HG03159 (cell line): ENCODE results near the gene ZNF121.
"Not testable (repeated sequence)": the region's sequence is repeated elsewhere in the genome, so short reads cannot be mapped to it uniquely, and the experiment has no call there.

Experiments used
- ATAC-seq: cut with Tn5 transposase; IDR thresholded peaks from one replicate; pipeline ENCODE4 v1.9.1; 2021; ENCODE audit warnings: mild to moderate bottlenecking, moderate library complexity; ENCODE audit not compliant: unreplicated experiment

The ZNF121 gene

GRCh38 chr19:9584073-9584833 lies at the start of gene ZNF121:
Gene ZNF121, minus strand, starts transcription at chr19:9584504. Its CDS starts 16,407 bp downstream, at chr19:9568097.
- peak; percentile 88 for ATAC-seq

GRCh38 chr19:9627856-9628255 lies 43.6 kb upstream of the ZNF121 start:
- ATAC-seq = no peak

- no peak for ATAC-seq
Measured at GRCh38 chr19:9622531-9622930, 38.2 kb upstream of the ZNF121 start.

- ATAC-seq = peak; percentile 75
Measured at GRCh38 chr19:9621156-9622037, 37.1 kb upstream of the ZNF121 start, which contains the start of gene ZNF561. Gene ZNF561, minus strand, starts transcription at chr19:9621232. Its CDS starts 1,776 bp downstream, at chr19:9619456.

- ATAC-seq = peak; percentile 43
Measured at GRCh38 chr19:9620842-9621155, 36.5 kb upstream of the ZNF121 start.

- ATAC-seq = no peak
Measured at GRCh38 chr19:9615844-9616243, 31.5 kb upstream of the ZNF121 start.

- no peak for ATAC-seq
Measured at GRCh38 chr19:9610484-9611113, 26.3 kb upstream of the ZNF121 start.

GRCh38 chr19:9608912-9609311 lies 24.6 kb upstream of the ZNF121 start:
- no peak for ATAC-seq

- no peak for ATAC-seq
Measured at GRCh38 chr19:9597027-9597426, 12.7 kb upstream of the ZNF121 start.

GRCh38 chr19:9586764-9587163 lies 2.5 kb upstream of the ZNF121 start:
- ATAC-seq = no peak

GRCh38 chr19:9582081-9582725 lies 2.1 kb downstream of the ZNF121 start:
- not testable (repeated sequence) for ATAC-seq

GRCh38 chr19:9580728-9581127 lies 3.6 kb downstream of the ZNF121 start:
- ATAC-seq = no peak

GRCh38 chr19:9570255-9570654 lies 14.0 kb downstream of the ZNF121 start:
- no peak for ATAC-seq

- ATAC-seq = no peak
Measured at GRCh38 chr19:9566729-9567128, 17.6 kb downstream of the ZNF121 start.

GRCh38 chr19:9565900-9566705 lies 18.2 kb downstream of the ZNF121 start:
- ATAC-seq = no peak

- ATAC-seq = no peak
Measured at GRCh38 chr19:9552536-9553274, 31.6 kb downstream of the ZNF121 start.

- no peak for ATAC-seq
Measured at GRCh38 chr19:9547870-9548269, 36.4 kb downstream of the ZNF121 start.

- ATAC-seq = not testable (repeated sequence)
Measured at GRCh38 chr19:9541281-9541680, 43.0 kb downstream of the ZNF121 start.

- ATAC-seq = not testable (repeated sequence)
Measured at GRCh38 chr19:9539921-9540320, 44.4 kb downstream of the ZNF121 start.
